ENCODE results near the gene MRPS2.
"Not testable (repeated sequence)": the region's sequence is repeated elsewhere in the genome, so short reads cannot be mapped to it uniquely, and the experiment has no call there.

GRCh38 chr9:135549478-135550343 lies 49.2 kb downstream of the MRPS2 start:
- not testable (repeated sequence) for TF ChIP-seq HNRNPK (IDR thresholded peaks at IDR 0.05; ENCODE audit: low read depth, low read length, poor library complexity, severe bottlenecking); NR2C2 (CRISPR knock-in tag; IDR thresholded peaks at IDR 0.05); NR2C2 (tag; IDR thresholded peaks at IDR 0.05); ZNF146 (CRISPR knock-in tag; IDR thresholded peaks at IDR 0.05; ENCODE audit: unreplicated experiment); GMEB1 (CRISPR knock-in tag; IDR thresholded peaks at IDR 0.05); MTA1 (IDR thresholded peaks at IDR 0.05; ENCODE audit: borderline replicate concordance); ZBTB49 (CRISPR knock-in tag; IDR thresholded peaks at IDR 0.05; ENCODE audit: borderline replicate concordance); ETV6 (IDR thresholded peaks at IDR 0.05; ENCODE audit: borderline replicate concordance in 1 of 2, low read depth in 2 of 2, low read length in 1 of 2); ETV6 (CRISPR knock-in tag; IDR thresholded peaks at IDR 0.05; ENCODE audit: borderline replicate concordance); CBX5 (IDR thresholded peaks at IDR 0.05; ENCODE audit: borderline replicate concordance, low read depth); ERF (CRISPR knock-in tag; IDR thresholded peaks at IDR 0.05); ZNF76 (CRISPR knock-in tag; IDR thresholded peaks at IDR 0.05; ENCODE audit: borderline replicate concordance)
- TF ChIP-seq, protein P1, sequence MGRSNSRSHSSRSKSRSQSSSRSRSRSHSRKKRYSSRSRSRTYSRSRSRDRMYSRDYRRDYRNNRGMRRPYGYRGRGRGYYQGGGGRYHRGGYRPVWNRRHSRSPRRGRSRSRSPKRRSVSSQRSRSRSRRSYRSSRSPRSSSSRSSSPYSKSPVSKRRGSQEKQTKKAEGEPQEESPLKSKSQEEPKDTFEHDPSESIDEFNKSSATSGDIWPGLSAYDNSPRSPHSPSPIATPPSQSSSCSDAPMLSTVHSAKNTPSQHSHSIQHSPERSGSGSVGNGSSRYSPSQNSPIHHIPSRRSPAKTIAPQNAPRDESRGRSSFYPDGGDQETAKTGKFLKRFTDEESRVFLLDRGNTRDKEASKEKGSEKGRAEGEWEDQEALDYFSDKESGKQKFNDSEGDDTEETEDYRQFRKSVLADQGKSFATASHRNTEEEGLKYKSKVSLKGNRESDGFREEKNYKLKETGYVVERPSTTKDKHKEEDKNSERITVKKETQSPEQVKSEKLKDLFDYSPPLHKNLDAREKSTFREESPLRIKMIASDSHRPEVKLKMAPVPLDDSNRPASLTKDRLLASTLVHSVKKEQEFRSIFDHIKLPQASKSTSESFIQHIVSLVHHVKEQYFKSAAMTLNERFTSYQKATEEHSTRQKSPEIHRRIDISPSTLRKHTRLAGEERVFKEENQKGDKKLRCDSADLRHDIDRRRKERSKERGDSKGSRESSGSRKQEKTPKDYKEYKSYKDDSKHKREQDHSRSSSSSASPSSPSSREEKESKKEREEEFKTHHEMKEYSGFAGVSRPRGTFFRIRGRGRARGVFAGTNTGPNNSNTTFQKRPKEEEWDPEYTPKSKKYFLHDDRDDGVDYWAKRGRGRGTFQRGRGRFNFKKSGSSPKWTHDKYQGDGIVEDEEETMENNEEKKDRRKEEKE (IDR thresholded peaks at IDR 0.05; ENCODE audit: borderline replicate concordance in 1 of 2, control insufficient read depth in 1 of 2, low read depth in 2 of 2, low read length in 1 of 2), result not testable (repeated sequence)
- TF ChIP-seq, protein P2, sequence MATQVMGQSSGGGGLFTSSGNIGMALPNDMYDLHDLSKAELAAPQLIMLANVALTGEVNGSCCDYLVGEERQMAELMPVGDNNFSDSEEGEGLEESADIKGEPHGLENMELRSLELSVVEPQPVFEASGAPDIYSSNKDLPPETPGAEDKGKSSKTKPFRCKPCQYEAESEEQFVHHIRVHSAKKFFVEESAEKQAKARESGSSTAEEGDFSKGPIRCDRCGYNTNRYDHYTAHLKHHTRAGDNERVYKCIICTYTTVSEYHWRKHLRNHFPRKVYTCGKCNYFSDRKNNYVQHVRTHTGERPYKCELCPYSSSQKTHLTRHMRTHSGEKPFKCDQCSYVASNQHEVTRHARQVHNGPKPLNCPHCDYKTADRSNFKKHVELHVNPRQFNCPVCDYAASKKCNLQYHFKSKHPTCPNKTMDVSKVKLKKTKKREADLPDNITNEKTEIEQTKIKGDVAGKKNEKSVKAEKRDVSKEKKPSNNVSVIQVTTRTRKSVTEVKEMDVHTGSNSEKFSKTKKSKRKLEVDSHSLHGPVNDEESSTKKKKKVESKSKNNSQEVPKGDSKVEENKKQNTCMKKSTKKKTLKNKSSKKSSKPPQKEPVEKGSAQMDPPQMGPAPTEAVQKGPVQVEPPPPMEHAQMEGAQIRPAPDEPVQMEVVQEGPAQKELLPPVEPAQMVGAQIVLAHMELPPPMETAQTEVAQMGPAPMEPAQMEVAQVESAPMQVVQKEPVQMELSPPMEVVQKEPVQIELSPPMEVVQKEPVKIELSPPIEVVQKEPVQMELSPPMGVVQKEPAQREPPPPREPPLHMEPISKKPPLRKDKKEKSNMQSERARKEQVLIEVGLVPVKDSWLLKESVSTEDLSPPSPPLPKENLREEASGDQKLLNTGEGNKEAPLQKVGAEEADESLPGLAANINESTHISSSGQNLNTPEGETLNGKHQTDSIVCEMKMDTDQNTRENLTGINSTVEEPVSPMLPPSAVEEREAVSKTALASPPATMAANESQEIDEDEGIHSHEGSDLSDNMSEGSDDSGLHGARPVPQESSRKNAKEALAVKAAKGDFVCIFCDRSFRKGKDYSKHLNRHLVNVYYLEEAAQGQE (IDR thresholded peaks at IDR 0.05; ENCODE audit: borderline replicate concordance), result not testable (repeated sequence)
- TF ChIP-seq, protein P2 (CRISPR knock-in tag; IDR thresholded peaks at IDR 0.05; ENCODE audit: low read depth), result not testable (repeated sequence)
